CD8-positive, alpha-beta memory T cell (primary cell): ENCODE results near the gene SULT2B1. TPM values are rescaled to one million over a fixed set of nuclear protein-coding genes. Genes with fewer than 3 reads are reported as not detected.
A peak's percentile ranks its signal among the peaks of the same experiment; 100 is the strongest.
"Not testable (repeated sequence)": the region's sequence is repeated elsewhere in the genome, so short reads cannot be mapped to it uniquely, and the experiment has no call there.

ENCODE experiments used
- CTCF ChIA-PET: fragments of 350-600 bp; sonication (Branson Sonifier 250); formaldehyde crosslinking; loops from one replicate; lab custom pipeline; 2021; ENCODE audit warnings: antibody characterized with exemption; lab: Charles Lee
- POLR2A ChIA-PET: fragments of 350-600 bp; sonication (Branson Sonifier 250); formaldehyde crosslinking; loops from one replicate; lab custom pipeline; 2021; ENCODE audit warnings: antibody characterized with exemption; lab: Charles Lee
- DNase-seq, 5 donors: peaks; one replicate each; pipeline versions ENCODE4 v3.0.0 to v3.0.0-alpha.2; 2020 to 2022; ENCODE audit warnings: mixed read lengths in 1 of 5
- H3K27ac ChIP-seq: one replicate; pipeline ENCODE4 v1.7.0; 2013; ENCODE audit warnings: low read depth, mild to moderate bottlenecking, low read length, moderate library complexity
- H3K27me3 ChIP-seq: 2 replicates; pipeline ENCODE4 v1.7.0; 2013; ENCODE audit warnings: low read length, mild to moderate bottlenecking; ENCODE audit not compliant: insufficient read depth, poor library complexity, severe bottlenecking
- H3K36me3 ChIP-seq: 2 replicates; pipeline ENCODE4 v1.7.0; 2013; ENCODE audit warnings: mild to moderate bottlenecking, low read length, moderate library complexity; ENCODE audit not compliant: insufficient read depth
- H3K4me1 ChIP-seq: 2 replicates; pipeline ENCODE4 v1.7.0; 2013; ENCODE audit warnings: mild to moderate bottlenecking, low read length, moderate library complexity; ENCODE audit not compliant: insufficient read depth
- H3K4me3 ChIP-seq: 2 replicates; pipeline ENCODE4 v1.7.0; 2013; ENCODE audit warnings: mild to moderate bottlenecking, low read length
- H3K9me3 ChIP-seq: 2 replicates; pipeline ENCODE4 v1.7.0; 2013; ENCODE audit warnings: mild to moderate bottlenecking, low read length
- H3K27ac Mint-ChIP-seq, 8 donors: one replicate each; pipeline ENCODE4 v1.8.0; 2020 to 2021; ENCODE audit warnings: mixed read lengths in 8 of 8, mild to moderate bottlenecking in 6 of 8, inconsistent platforms in 3 of 8, moderate library complexity in 3 of 8
- H3K27me3 Mint-ChIP-seq, 2 donors: one replicate each; pipeline ENCODE4 v1.8.0; 2020 to 2021; ENCODE audit warnings: mixed read lengths in 2 of 2, mild to moderate bottlenecking in 1 of 2, moderate library complexity in 1 of 2
- H3K36me3 Mint-ChIP-seq, 3 donors: one replicate each; pipeline ENCODE4 v1.8.0; 2020 to 2021; ENCODE audit warnings: mixed read lengths in 3 of 3, inconsistent platforms in 1 of 3, mild to moderate bottlenecking in 1 of 3
- H3K4me1 Mint-ChIP-seq, 3 donors: one replicate each; pipeline ENCODE4 v1.8.0; 2020 to 2021; ENCODE audit warnings: mixed read lengths in 3 of 3, inconsistent platforms in 1 of 3, mild to moderate bottlenecking in 1 of 3
- H3K4me3 Mint-ChIP-seq, 7 donors: one replicate each; pipeline ENCODE4 v1.8.0; 2020 to 2021; ENCODE audit warnings: mixed read lengths in 7 of 7, mild to moderate bottlenecking in 6 of 7, moderate library complexity in 4 of 7, inconsistent platforms in 2 of 7
- H3K9me3 Mint-ChIP-seq, 5 donors: one replicate each; pipeline ENCODE4 v1.8.0; 2020 to 2022; ENCODE audit warnings: mixed read lengths in 5 of 5, mild to moderate bottlenecking in 3 of 5, moderate library complexity in 2 of 5, inconsistent platforms in 1 of 5
- polyA plus RNA-seq: library from polyadenylated mRNA; unstranded; fragments of 300-500 nt; fragmentation: Illumina TruSeq; gene quantifications from one replicate; pipeline ENCODE4 v1.2.3, GENCODE V29; 2021
- total RNA-seq, 2 experiments: library from RNA; stranded (reverse); gene quantifications; one replicate each; pipeline ENCODE4 v1.2.3, GENCODE V29; 2021

Gene SULT2B1
- total and polyA plus RNA-seq, 3 experiments from 2014 or later: not detected

DNA sequence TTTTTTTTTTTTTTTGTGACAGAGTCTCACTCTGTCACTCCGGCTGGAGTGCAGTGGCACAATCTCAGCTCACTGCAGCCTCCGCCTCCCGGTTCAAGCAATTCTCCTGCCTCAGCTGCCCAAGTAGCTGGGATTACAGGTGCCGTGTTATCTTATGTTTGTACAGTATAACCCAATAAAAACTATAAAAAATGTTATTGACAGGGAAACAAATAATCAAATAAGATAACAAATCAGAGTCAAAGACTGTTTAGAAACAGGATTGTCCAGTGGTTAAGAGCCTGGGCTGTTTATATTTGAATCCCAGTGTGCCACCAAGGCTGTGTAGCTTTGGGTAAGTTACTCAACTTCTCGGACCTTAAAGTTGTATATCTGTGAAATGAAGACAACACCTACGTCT lies 21.2 kb upstream of the SULT2B1 start:
- POLR2A ChIA-PET: no interaction called here
- H3K27me3 Mint-ChIP-seq: peaks cover 4 to 13% of the 10 kb centered on the region in 2 donors
- DNase-seq: no peak

DNA sequence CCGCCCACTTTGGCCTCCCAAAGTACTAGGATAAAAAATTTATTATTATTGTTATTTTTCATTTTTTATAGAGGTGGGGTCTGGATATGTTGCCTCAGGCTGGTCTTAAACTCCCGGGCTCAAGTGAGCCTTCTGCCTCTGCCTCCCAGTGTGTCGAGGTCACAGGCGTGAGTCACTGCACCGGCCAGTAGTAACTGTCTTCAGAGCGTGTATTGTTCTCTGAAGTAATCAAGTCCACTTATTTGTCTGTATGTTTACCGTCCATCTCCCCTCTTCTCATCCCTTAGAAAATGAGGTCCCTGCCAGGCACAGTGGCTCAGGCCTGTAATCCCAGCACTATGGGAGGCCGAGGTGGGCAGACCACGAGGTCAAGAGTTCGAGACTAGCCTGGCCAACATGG lies 18.2 kb upstream of the SULT2B1 start:
- no peaks in the 10 kb centered on the region for H3K4me1 Mint-ChIP-seq
- DNase-seq: no peak
- Histone ChIP-seq H3K27me3 (no peaks in the 10 kb centered on the region), H3K4me3 (no peak overlapping the region), H3K36me3 (no peaks in the 10 kb centered on the region), H3K27ac (no peak overlapping the region), H3K9me3 (no peaks in the 10 kb centered on the region), H3K4me1 (no peaks in the 10 kb centered on the region)
- H3K27me3 Mint-ChIP-seq: peaks cover 7 to 17% of the 10 kb centered on the region in 2 donors
- H3K27ac Mint-ChIP-seq: no peak overlapping the region
- ChIA-PET POLR2A (no interaction called here), CTCF (no interaction called here)
- H3K4me3 Mint-ChIP-seq: no peak overlapping the region
- H3K36me3 Mint-ChIP-seq: peaks cover 0 to 5% (median 0%) of the 10 kb centered on the region in 3 donors
- H3K9me3 Mint-ChIP-seq: peaks cover 2 to 11% (median 5%) of the 10 kb centered on the region in 5 donors

More for the DNA sequence above, 21.2 kb upstream of the SULT2B1 start:
- H3K36me3 Mint-ChIP-seq: peaks cover 0 to 20% (median 0%) of the 10 kb centered on the region in 3 donors
- no peak overlapping the region for H3K27ac Mint-ChIP-seq
- H3K4me3 Mint-ChIP-seq: no peak overlapping the region
- CTCF ChIA-PET: no interaction called here
- H3K4me1 ChIP-seq: no peaks in the 10 kb centered on the region
- H3K9me3 ChIP-seq: no peaks in the 10 kb centered on the region
- H3K4me1 Mint-ChIP-seq: no peaks in the 10 kb centered on the region
- no peak overlapping the region for H3K4me3 ChIP-seq
- no peaks in the 10 kb centered on the region for H3K27me3 ChIP-seq
- H3K36me3 ChIP-seq: no peaks in the 10 kb centered on the region
- peaks cover 14 to 32% (median 27%) of the 10 kb centered on the region in 5 donors for H3K9me3 Mint-ChIP-seq
- no peak overlapping the region for H3K27ac ChIP-seq

DNA sequence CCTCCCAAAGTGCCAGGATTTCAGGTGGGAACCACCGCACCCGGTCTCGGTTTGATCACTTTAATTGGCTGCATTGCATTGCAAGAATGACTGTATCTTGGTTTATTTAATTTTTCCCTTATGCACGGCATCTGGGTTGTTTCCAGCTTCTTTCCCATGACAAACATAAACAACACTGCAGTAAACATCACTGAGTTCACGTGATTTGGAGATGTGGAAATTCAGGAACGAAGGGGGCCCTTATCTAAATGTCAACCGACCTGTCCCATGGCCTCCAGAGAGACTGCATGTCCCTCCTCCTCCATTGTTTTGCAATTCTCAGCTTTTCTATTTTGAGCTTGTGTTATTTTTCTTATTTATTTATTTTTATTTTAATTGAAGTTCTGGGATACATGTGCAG lies 14.4 kb upstream of the SULT2B1 start:
- H3K27me3 ChIP-seq: no peaks in the 10 kb centered on the region
- no peak overlapping the region for H3K27ac Mint-ChIP-seq
- H3K4me3 Mint-ChIP-seq: no peak overlapping the region
- no peaks in the 10 kb centered on the region for H3K36me3 Mint-ChIP-seq
- no peak overlapping the region for H3K27ac ChIP-seq
- POLR2A ChIA-PET: no interaction called here
- H3K4me3 ChIP-seq: no peak overlapping the region
- H3K4me1 Mint-ChIP-seq: no peaks in the 10 kb centered on the region
- H3K27me3 Mint-ChIP-seq: peaks cover 4 to 7% of the 10 kb centered on the region in 2 donors
- H3K4me1 ChIP-seq: no peaks in the 10 kb centered on the region
- no peaks in the 10 kb centered on the region for H3K36me3 ChIP-seq
- CTCF ChIA-PET: no interaction called here
- no peaks in the 10 kb centered on the region for H3K9me3 Mint-ChIP-seq
- no peak for DNase-seq
- no peaks in the 10 kb centered on the region for H3K9me3 ChIP-seq

DNA sequence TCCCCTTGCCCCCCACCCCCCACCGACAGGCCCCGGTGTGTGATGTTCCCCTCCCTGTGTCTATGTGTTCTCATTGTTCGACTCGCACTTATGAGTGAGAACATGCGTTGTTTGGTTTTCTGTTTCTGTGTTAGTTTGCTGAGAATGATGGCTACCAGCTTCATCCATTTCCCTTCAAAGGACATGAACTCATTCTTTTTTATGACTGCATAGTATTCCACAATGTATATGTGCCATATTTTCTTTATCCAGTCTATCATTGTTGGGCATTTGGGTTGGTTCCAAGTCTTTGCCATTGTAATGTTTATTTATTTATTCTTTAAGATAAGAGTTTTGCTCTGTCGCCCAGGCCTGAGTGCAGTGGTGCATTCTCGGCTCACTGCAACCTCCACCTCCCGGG lies 13.9 kb upstream of the SULT2B1 start:
- CTCF ChIA-PET, H3K36me3 ChIP-seq: not testable (repeated sequence)

DNA sequence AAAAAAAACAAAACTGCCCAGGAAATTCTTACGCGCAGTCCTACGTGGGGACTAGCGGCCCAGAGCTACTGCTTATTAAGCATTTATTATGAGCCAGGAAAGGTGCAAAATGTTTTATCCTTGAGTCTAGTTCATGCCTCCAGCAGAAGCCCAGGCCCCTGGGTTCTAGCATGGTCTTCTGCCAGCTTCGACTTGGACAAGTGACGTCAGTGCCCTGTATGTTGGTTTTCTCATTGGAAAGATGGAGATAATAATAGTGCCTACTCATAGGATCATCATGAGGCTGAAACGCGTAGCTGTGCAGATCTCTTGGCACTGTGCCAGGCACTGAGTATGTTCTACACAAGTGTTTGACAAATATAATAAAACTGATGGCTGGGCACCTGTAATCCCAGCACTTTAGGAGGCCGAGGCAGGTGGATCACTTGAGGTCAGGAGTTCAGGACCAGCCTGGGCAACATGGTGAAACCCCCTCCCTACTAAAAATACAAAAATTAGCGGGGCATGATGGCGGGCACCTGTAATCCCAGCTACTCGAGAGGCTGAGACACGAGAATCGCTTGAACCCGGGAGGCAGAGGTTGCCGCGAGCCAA lies 12.4 kb upstream of the SULT2B1 start:
- Histone ChIP-seq H3K27ac (no peak overlapping the region), H3K9me3 (no peaks in the 10 kb centered on the region), H3K36me3 (no peaks in the 10 kb centered on the region), H3K4me1 (no peaks in the 10 kb centered on the region), H3K4me3 (no peak overlapping the region), H3K27me3 (no peaks in the 10 kb centered on the region)
- H3K4me3 Mint-ChIP-seq: peak overlapping the region in 1 of 7 donors; percentile 36
- H3K9me3 Mint-ChIP-seq: no peaks in the 10 kb centered on the region
- no peak overlapping the region for H3K27ac Mint-ChIP-seq
- H3K27me3 Mint-ChIP-seq: peaks cover 4 to 5% of the 10 kb centered on the region in 2 donors
- POLR2A ChIA-PET: no interaction called here
- DNase-seq: no peak
- H3K36me3 Mint-ChIP-seq: no peaks in the 10 kb centered on the region
- CTCF ChIA-PET: no interaction called here
- no peaks in the 10 kb centered on the region for H3K4me1 Mint-ChIP-seq

More for the DNA sequence above, 13.9 kb upstream of the SULT2B1 start:
- H3K27ac ChIP-seq, H3K4me1 Mint-ChIP-seq, POLR2A ChIA-PET, H3K9me3 ChIP-seq, H3K27me3 ChIP-seq, H3K4me3 Mint-ChIP-seq, H3K36me3 Mint-ChIP-seq, H3K27me3 Mint-ChIP-seq, H3K27ac Mint-ChIP-seq, H3K4me1 ChIP-seq, H3K9me3 Mint-ChIP-seq, DNase-seq, H3K4me3 ChIP-seq: not testable (repeated sequence)

DNA sequence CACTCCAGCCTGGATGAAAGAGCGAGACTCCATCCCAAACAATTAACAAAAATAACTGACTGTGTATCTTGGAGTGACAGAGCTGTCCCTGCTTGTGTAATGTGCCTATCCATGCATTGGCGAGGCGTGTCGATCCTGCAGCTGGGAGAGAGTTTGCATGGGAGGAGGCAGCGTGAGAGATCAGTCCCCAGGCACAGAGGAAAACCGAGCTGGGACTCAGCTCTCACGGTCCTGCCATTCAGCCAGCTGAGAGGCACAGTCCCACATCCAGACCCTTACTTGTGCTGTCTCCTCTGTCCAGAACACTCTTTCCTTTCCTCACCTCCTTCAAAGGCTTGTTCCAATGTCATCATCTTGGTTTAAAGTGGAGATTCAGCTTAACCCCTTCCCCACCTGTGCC lies 11.9 kb upstream of the SULT2B1 start:
- peaks cover 4 to 5% of the 10 kb centered on the region in 2 donors for H3K27me3 Mint-ChIP-seq
- Histone ChIP-seq H3K4me3 (no peak overlapping the region), H3K36me3 (no peaks in the 10 kb centered on the region), H3K27me3 (no peaks in the 10 kb centered on the region), H3K9me3 (no peaks in the 10 kb centered on the region), H3K27ac (no peak overlapping the region), H3K4me1 (no peaks in the 10 kb centered on the region)
- no peak overlapping the region for H3K4me3 Mint-ChIP-seq
- H3K27ac Mint-ChIP-seq: no peak overlapping the region
- no peaks in the 10 kb centered on the region for H3K4me1 Mint-ChIP-seq
- CTCF ChIA-PET: no interaction called here
- POLR2A ChIA-PET: interaction anchor here (0.8 kb wide), 1 partner anchor 79 kb away, joined by 4 read pairs; the partner anchor contains the start of gene RPL18
- no peaks in the 10 kb centered on the region for H3K9me3 Mint-ChIP-seq
- no peaks in the 10 kb centered on the region for H3K36me3 Mint-ChIP-seq
- no peak for DNase-seq

DNA sequence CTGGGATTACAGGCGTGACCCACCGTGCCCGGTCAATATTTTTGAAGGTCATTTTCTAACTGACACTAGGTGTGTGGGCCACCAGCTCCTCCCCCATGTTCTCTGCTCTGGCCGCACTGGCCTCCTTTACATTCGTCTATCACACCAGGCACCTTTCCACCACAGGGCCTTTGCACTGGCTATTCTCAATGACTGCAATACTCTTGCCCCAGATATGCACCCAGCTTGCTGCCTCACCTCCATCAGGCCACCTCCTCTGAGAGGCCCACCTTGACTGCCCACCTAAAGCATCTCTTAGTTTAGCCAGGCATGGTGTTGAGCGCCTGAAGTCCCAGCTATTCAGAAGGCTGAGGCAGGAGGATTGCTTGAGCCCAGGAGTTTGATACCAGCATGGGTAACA lies 10.2 kb upstream of the SULT2B1 start:
- Mint-ChIP-seq H3K4me1 (no peaks in the 10 kb centered on the region), H3K36me3 (no peaks in the 10 kb centered on the region), H3K9me3 (no peaks in the 10 kb centered on the region), H3K27ac (no peak overlapping the region), H3K4me3 (no peak overlapping the region), H3K27me3 (peaks cover 3 to 7% of the 10 kb centered on the region in 2 donors)
- DNase-seq: no peak
- CTCF ChIA-PET: no interaction called here
- POLR2A ChIA-PET: no interaction called here
- Histone ChIP-seq H3K36me3 (no peaks in the 10 kb centered on the region), H3K4me1 (no peaks in the 10 kb centered on the region), H3K27me3 (no peaks in the 10 kb centered on the region), H3K9me3 (no peaks in the 10 kb centered on the region), H3K4me3 (no peak overlapping the region), H3K27ac (no peak overlapping the region)

DNA sequence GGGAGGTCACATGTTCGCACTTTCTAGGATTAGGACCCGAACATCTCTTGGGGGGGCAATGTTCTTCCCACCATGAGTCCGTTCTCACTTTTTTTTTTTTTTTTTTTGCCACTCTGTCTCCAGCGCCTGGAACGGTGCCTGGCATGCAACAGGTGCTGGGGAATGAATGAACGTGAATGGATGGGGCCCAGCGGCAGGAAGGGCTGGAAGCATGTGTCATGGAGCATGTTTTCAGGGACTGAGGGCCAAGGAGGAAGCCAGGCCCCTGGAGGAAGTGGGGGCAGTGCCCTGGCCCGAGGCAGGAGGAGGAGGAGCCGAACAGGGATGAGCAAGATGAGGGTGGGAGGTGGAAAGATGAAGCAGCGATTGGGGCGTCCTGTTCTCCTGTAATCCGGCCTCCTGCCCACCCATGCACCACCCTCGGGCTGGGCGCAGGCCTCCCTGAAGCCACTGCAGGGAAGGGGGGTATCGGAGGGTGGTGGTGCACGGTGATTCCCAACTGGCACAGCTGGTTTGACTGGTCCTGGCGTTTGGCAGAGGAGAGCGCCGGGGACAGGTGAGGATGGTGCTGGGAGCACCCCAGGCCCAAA lies 8.8 kb upstream of the SULT2B1 start:
- Mint-ChIP-seq H3K36me3 (no peaks in the 10 kb centered on the region), H3K27ac (no peak overlapping the region), H3K4me1 (no peaks in the 10 kb centered on the region), H3K27me3 (peaks cover 4% of the 10 kb centered on the region in 2 donors), H3K9me3 (no peaks in the 10 kb centered on the region), H3K4me3 (no peak overlapping the region)
- Histone ChIP-seq H3K36me3 (no peaks in the 10 kb centered on the region), H3K4me1 (no peaks in the 10 kb centered on the region), H3K27ac (no peak overlapping the region), H3K4me3 (no peak overlapping the region), H3K27me3 (no peaks in the 10 kb centered on the region), H3K9me3 (no peaks in the 10 kb centered on the region)
- CTCF ChIA-PET: no interaction called here
- POLR2A ChIA-PET: no interaction called here
- no peak for DNase-seq
